Endothelial cell of umbilical vein (primary cell): ENCODE measurements around the gene FAM180B. TPM values are rescaled to one million over a fixed set of nuclear protein-coding genes. Genes with fewer than 3 reads are reported as not detected.

Source experiments
- BruUV-seq: library from RNA; stranded (reverse); fragments of 400-500 nt; replicated peaks from 2 replicates; lab custom pipeline; 2021; lab: Mats Ljungman, UMichigan
- CTCF ChIA-PET: fragments of 300-600, 350-600 bp; sonication (Branson Sonifier 250); formaldehyde crosslinking; loops from one replicate; lab custom pipeline; 2021; ENCODE audit warnings: antibody characterized with exemption, inconsistent platforms; lab: Charles Lee
- POLR2A ChIA-PET: fragments of 300-600, 350-600 bp; sonication (Branson Sonifier 250); formaldehyde crosslinking; loops from one replicate; lab custom pipeline; 2021; ENCODE audit warnings: antibody characterized with exemption, inconsistent platforms; lab: Charles Lee
- DNase-seq: peaks from one replicate; pipeline ENCODE4 v3.0.0-alpha.2; 2011; ENCODE audit warnings: low read depth, low spot score
- FAIRE-seq: peaks from 2 replicates; lab custom pipeline; 2011; peaks lifted over from hg19 to GRCh38; lab: Jason Lieb, UNC
- H2AFZ ChIP-seq: 2 replicates; pipeline ENCODE4 v1.6.0; 2012; ENCODE audit warnings: low read depth, low read length, control low read depth, inconsistent platforms
- H3K27ac ChIP-seq: 2 replicates; pipeline ENCODE4 v1.5.1; 2011; ENCODE audit warnings: low read depth, mild to moderate bottlenecking, control low read depth, low read length, moderate library complexity; ENCODE audit not compliant: insufficient read depth
- H3K27me3 ChIP-seq, 2 experiments: 2 replicates each; pipeline versions ENCODE4 v1.6.0 to v1.6.1; 2011; ENCODE audit warnings: low read length in 2 of 2, mixed read lengths in 1 of 2; ENCODE audit not compliant: control insufficient read depth in 2 of 2, insufficient read depth in 2 of 2
- H3K36me3 ChIP-seq, 2 experiments: 2 replicates in 1 of 2; 3 replicates in 1 of 2; pipeline ENCODE4 v1.5.1; 2011; ENCODE audit warnings: low read length in 2 of 2, mild to moderate bottlenecking in 1 of 2, moderate library complexity in 1 of 2; ENCODE audit not compliant: control insufficient read depth in 2 of 2, insufficient read depth in 2 of 2; ENCODE audit errors: extremely low read depth in 1 of 2
- H3K4me1 ChIP-seq: 3 replicates; pipeline ENCODE4 v1.5.1; 2011; ENCODE audit warnings: mild to moderate bottlenecking, low read length; ENCODE audit not compliant: control insufficient read depth, insufficient read depth; ENCODE audit errors: extremely low read depth
- H3K4me2 ChIP-seq: 2 replicates; pipeline ENCODE4 v1.6.1; 2011; ENCODE audit warnings: low read length, control low read depth, mixed read lengths; ENCODE audit not compliant: insufficient read depth
- H3K4me3 ChIP-seq, 3 experiments: fragments of 200-600 bp in 1 of 3; sonication (generic), shearing (Covaris generic) in 1 of 3; replicated peaks in 1 of 3; 2 replicates each; pipeline ENCODE4 v1.5.1; 2011 to 2016; ENCODE audit warnings: control low read depth in 3 of 3, low read length in 3 of 3, mild to moderate bottlenecking in 2 of 3, inconsistent platforms in 1 of 3, low read depth in 1 of 3, moderate library complexity in 1 of 3; ENCODE audit not compliant: insufficient read depth in 1 of 3
- H3K79me2 ChIP-seq: 2 replicates; pipeline ENCODE4 v1.6.0; 2012; ENCODE audit warnings: low read length, inconsistent platforms; ENCODE audit not compliant: control insufficient read depth, insufficient read depth
- H3K9ac ChIP-seq: replicated peaks from 2 replicates; pipeline ENCODE3; 2011; ENCODE audit warnings: low read length, control low read depth; ENCODE audit not compliant: insufficient read depth; ENCODE audit errors: extremely low read depth
- H3K9me1 ChIP-seq: replicated peaks from 3 replicates; pipeline ENCODE4 v1.6.0; 2011; ENCODE audit warnings: mild to moderate bottlenecking, low read length; ENCODE audit not compliant: control insufficient read depth, insufficient read depth; ENCODE audit errors: extremely low read depth
- H3K9me3 ChIP-seq: replicated peaks from 2 replicates; pipeline ENCODE4 v1.5.1; 2012; ENCODE audit warnings: low read length, inconsistent platforms; ENCODE audit not compliant: control insufficient read depth, insufficient read depth
- H4K20me1 ChIP-seq: replicated peaks from 2 replicates; pipeline ENCODE3; 2011; ENCODE audit warnings: mild to moderate bottlenecking, low read length; ENCODE audit not compliant: control insufficient read depth, insufficient read depth; ENCODE audit errors: extremely low read depth
- CTCF ChIP-seq, 2 donors: IDR thresholded peaks; 1 replicate in 1 of 2; 2 replicates in 1 of 2; pipeline ENCODE4 v1.5.1; 2011; ENCODE audit warnings: low read length in 2 of 2, mild to moderate bottlenecking in 2 of 2, moderate library complexity in 2 of 2, control low read depth in 1 of 2, inconsistent platforms in 1 of 2, low read depth in 1 of 2; ENCODE audit not compliant: insufficient read depth in 1 of 2; ENCODE audit errors: extremely low read depth in 1 of 2
- EZH2 ChIP-seq: IDR thresholded peaks from 2 replicates; pipeline ENCODE4 v1.6.1; 2012; ENCODE audit warnings: borderline replicate concordance, low read depth, mild to moderate bottlenecking, moderate library complexity, low read length, inconsistent platforms; ENCODE audit not compliant: severe bottlenecking
- FOS ChIP-seq: IDR thresholded peaks from 2 replicates; pipeline ENCODE4 v1.6.1; 2011; ENCODE audit warnings: mild to moderate bottlenecking, low read length, moderate library complexity, borderline replicate concordance; ENCODE audit not compliant: insufficient read depth
- GATA2 ChIP-seq: IDR thresholded peaks from 2 replicates; pipeline ENCODE4 v1.7.0; 2011; ENCODE audit warnings: low read depth, mild to moderate bottlenecking, moderate library complexity, mixed read lengths, low read length; ENCODE audit not compliant: insufficient read length, insufficient read depth
- JUN ChIP-seq: IDR thresholded peaks from 2 replicates; pipeline ENCODE4 v1.6.1; 2011; ENCODE audit warnings: borderline replicate concordance, low read depth; ENCODE audit not compliant: insufficient read length, insufficient read depth
- MAX ChIP-seq: IDR thresholded peaks from 2 replicates; pipeline ENCODE4 v1.6.1; 2011; ENCODE audit not compliant: insufficient read depth, insufficient read length
- MYC ChIP-seq: IDR thresholded peaks from one replicate; pipeline ENCODE4 v1.6.1; 2011; ENCODE audit warnings: mild to moderate bottlenecking, low read depth, low read length
- POLR2A ChIP-seq: IDR thresholded peaks from 2 replicates; pipeline ENCODE4 v1.6.1; 2012; ENCODE audit warnings: low read depth, mild to moderate bottlenecking, control low read depth, low read length
- POLR2AphosphoS5 ChIP-seq: IDR thresholded peaks from 2 replicates; pipeline ENCODE4 v1.6.1; 2012; ENCODE audit warnings: low read depth, mild to moderate bottlenecking, control low read depth, low read length, moderate library complexity; ENCODE audit not compliant: insufficient read depth
- dilution Hi-C: fragments of 300-500 bp; cut with MboI; formaldehyde crosslinking; loops from one replicate; pipeline ENCODE4 v1.15.0; 2019; ENCODE audit warnings: low sequenced_read_pairs; ENCODE audit not compliant: extremely low pct_ligation_motif_present
- intact Hi-C: fragments of 100-400 bp; cut with micrococcal nuclease; formaldehyde crosslinking; loops from one replicate; pipeline ENCODE4 v1.10.0; 2022
- polyA plus RNA-seq, 4 experiments: library from polyadenylated mRNA; depleted of rRNA in 3 of 4; stranded (reverse) in 3 of 4; unstranded in 1 of 4; fragments of >200 nt; gene quantifications; 2 replicates each; pipeline versions ENCODE4 v1.2.1 to v1.2.3, GENCODE V29; 2011 to 2012; ENCODE audit warnings: missing spikeins in 1 of 4
- total RNA-seq: library from RNA; stranded (reverse); gene quantifications from 2 replicates; pipeline ENCODE4 v1.2.3, GENCODE V29; 2021

FAM180B gene
- total and polyA plus RNA-seq, 2 donors (not counting 3 experiments of a cell fraction or from before 2014, with no cell fraction given) = not detected

GRCh38 chr11:47615249-47615648 is 28.8 kb downstream of the FAM180B start:
- no peak overlapping the region for H2AFZ ChIP-seq
- H3K9me3 ChIP-seq = no peaks in the 10 kb centered on the region
- H3K9me1 ChIP-seq = no peaks in the 10 kb centered on the region
- H3K27ac ChIP-seq = no peak overlapping the region
- POLR2A ChIA-PET = no interaction called here
- dilution Hi-C loops (no loop called here), intact Hi-C loops (no loop called here)
- no peak overlapping the region for H3K4me2 ChIP-seq
- no peaks in the 10 kb centered on the region for H3K4me1 ChIP-seq
- TF ChIP-seq POLR2AphosphoS5 = no peak
- TF ChIP-seq EZH2 = no peak
- no peak for TF ChIP-seq POLR2A
- TF ChIP-seq MYC = no peak
- no peak for TF ChIP-seq MAX
- TF ChIP-seq JUN = no peak
- TF ChIP-seq FOS = no peak
- TF ChIP-seq GATA2 = no peak
- TF ChIP-seq CTCF (IDR thresholded peaks at IDR 0.05; ENCODE audit: extremely low read depth in 1 of 2, insufficient read depth in 1 of 2, low read depth in 1 of 2, low read length in 2 of 2) = no peak
- no peak overlapping the region for H3K9ac ChIP-seq
- no peaks in the 10 kb centered on the region for H3K36me3 ChIP-seq
- BruUV-seq = no TSS peak
- H3K79me2 ChIP-seq = no peaks in the 10 kb centered on the region
- no peak overlapping the region for H3K4me3 ChIP-seq
- FAIRE-seq (no peak), DNase-seq (no peak)
- no peaks in the 10 kb centered on the region for H4K20me1 ChIP-seq
- CTCF ChIA-PET = interaction anchor here (2.4 kb wide), 1 partner anchor 8 kb away, joined by 12 read pairs; no protein-coding TSS in a partner anchor
- no peaks in the 10 kb centered on the region for H3K27me3 ChIP-seq
